ENCODE data around the gene OR52E5. TPM values are rescaled to one million over a fixed set of nuclear protein-coding genes. Genes with fewer than 3 reads are reported as not detected.

Gene OR52E5
- total RNA-seq, 1 donor from 2014 or later: not detected

GRCh38 chr11:5891216-5891800 lies 1.7 kb upstream of the OR52E5 start:
- Histone ChIP-seq H3K27me3 (ENCODE audit: low read depth) (no peaks in the 10 kb centered on the region), H3K27ac (no peak overlapping the region), H3K9me3 (no peaks in the 10 kb centered on the region), H3K36me3 (no peaks in the 10 kb centered on the region), H3K4me3 (no peak overlapping the region), H3K4me1 (no peaks in the 10 kb centered on the region)
- peak; percentile 27 for TF ChIP-seq CTCF (IDR thresholded peaks at IDR 0.05)
- DNase-seq (no peak), ATAC-seq (no peak)
- intact Hi-C loops (cut with DNase I): no loop called here

- DNase-seq (no peak), ATAC-seq (no peak)
- H3K4me1 ChIP-seq: no peaks in the 10 kb centered on the region
- no peak overlapping the region for H3K4me3 ChIP-seq
- no peaks in the 10 kb centered on the region for H3K27me3 ChIP-seq (ENCODE audit: low read depth)
- TF ChIP-seq CTCF (IDR thresholded peaks at IDR 0.05): no peak
- H3K9me3 ChIP-seq: no peaks in the 10 kb centered on the region
- H3K36me3 ChIP-seq: no peaks in the 10 kb centered on the region
- intact Hi-C loops (cut with DNase I): no loop called here
- H3K27ac ChIP-seq: no peak overlapping the region
Observed at GRCh38 chr11:5899534-5899933, 6.5 kb downstream of the OR52E5 start.

- Histone ChIP-seq H3K4me3 (no peak overlapping the region), H3K4me1 (no peaks in the 10 kb centered on the region), H3K27me3 (ENCODE audit: low read depth) (no peaks in the 10 kb centered on the region), H3K36me3 (no peaks in the 10 kb centered on the region), H3K9me3 (no peaks in the 10 kb centered on the region), H3K27ac (no peak overlapping the region)
- TF ChIP-seq CTCF (IDR thresholded peaks at IDR 0.05): no peak
- ATAC-seq (no peak), DNase-seq (no peak)
- intact Hi-C loops (cut with DNase I): no loop called here
Observed at GRCh38 chr11:5910540-5910939, 17.5 kb downstream of the OR52E5 start.

- DNase-seq (no peak), ATAC-seq (no peak)
- Histone ChIP-seq H3K4me3 (no peak overlapping the region), H3K27ac (no peak overlapping the region), H3K36me3 (no peaks in the 10 kb centered on the region), H3K27me3 (ENCODE audit: low read depth) (no peaks in the 10 kb centered on the region), H3K9me3 (no peaks in the 10 kb centered on the region), H3K4me1 (no peaks in the 10 kb centered on the region)
- TF ChIP-seq CTCF (IDR thresholded peaks at IDR 0.05): no peak
- intact Hi-C loops (cut with DNase I): no loop called here
Observed at GRCh38 chr11:5922749-5923426, 29.9 kb downstream of the OR52E5 start.

- no peaks in the 10 kb centered on the region for H3K4me1 ChIP-seq
- H3K4me3 ChIP-seq: no peak overlapping the region
- no peaks in the 10 kb centered on the region for H3K36me3 ChIP-seq
- ATAC-seq (no peak), DNase-seq (no peak)
- H3K27me3 ChIP-seq (ENCODE audit: low read depth): no peaks in the 10 kb centered on the region
- no peak overlapping the region for H3K27ac ChIP-seq
- no peak for TF ChIP-seq CTCF (IDR thresholded peaks at IDR 0.05)
- intact Hi-C loops (cut with DNase I): no loop called here
- no peaks in the 10 kb centered on the region for H3K9me3 ChIP-seq
Observed at GRCh38 chr11:5923427-5923776, 30.4 kb downstream of the OR52E5 start.
